ENCODE results near the gene HSD17B10. TPM values are rescaled to one million over a fixed set of nuclear protein-coding genes. Genes with fewer than 3 reads are reported as not detected.

HSD17B10 gene
- total RNA-seq, 2 donors from 2014 or later: 107 to 120 TPM

GRCh38 chrX:53442322-53442631, 8.1 kb upstream of the HSD17B10 start:
- no peaks in the 10 kb centered on the region for H3K36me3 Mint-ChIP-seq (ENCODE audit: low read depth)
- 83% methylated on average over 1 of the region's 1 CpG; no CpG with 5 or more reads in 1 of the 2 experiments for WGBS, 2 experiments (ENCODE audit: insufficient coverage in 1 of 2, insufficient read length in 1 of 2)
- TF ChIP-seq CTCF (conservative IDR thresholded peaks at IDR 0.05): no peak
- no peaks in the 10 kb centered on the region for H3K9me3 ChIP-seq (ENCODE audit: control insufficient read depth, low read length)
- H3K4me1 ChIP-seq (ENCODE audit: control insufficient read depth, insufficient read depth, low read length): no peaks in the 10 kb centered on the region
- peak overlapping the region; percentile 61 for H3K4me3 Mint-ChIP-seq
- H3K27ac ChIP-seq (ENCODE audit: low read depth, low read length): no peak overlapping the region
- no peaks in the 10 kb centered on the region for H3K36me3 ChIP-seq (ENCODE audit: control insufficient read depth, insufficient read depth, low read length)
- no peaks in the 10 kb centered on the region for H3K27me3 ChIP-seq (ENCODE audit: control insufficient read depth, insufficient read depth, low read length, poor library complexity, severe bottlenecking)
- DNase-seq: no peak
- peaks cover 25% of the 10 kb centered on the region for H3K27me3 Mint-ChIP-seq (ENCODE audit: insufficient read depth)
- H3K9ac ChIP-seq (ENCODE audit: extremely low read depth, low read length, poor library complexity, severe bottlenecking): no peak overlapping the region
- peaks cover 56% of the 10 kb centered on the region for H3K9me3 Mint-ChIP-seq
- H3K27ac Mint-ChIP-seq: no peak overlapping the region
- H3K4me1 Mint-ChIP-seq: peaks cover 3% of the 10 kb centered on the region
- H3K4me3 ChIP-seq (ENCODE audit: low read length): peak overlapping the region; percentile 62

GRCh38 chrX:53441531-53442321, 7.6 kb upstream of the HSD17B10 start:
- no peaks in the 10 kb centered on the region for H3K36me3 ChIP-seq (ENCODE audit: control insufficient read depth, insufficient read depth, low read length)
- TF ChIP-seq CTCF (conservative IDR thresholded peaks at IDR 0.05): no peak
- H3K4me1 ChIP-seq (ENCODE audit: control insufficient read depth, insufficient read depth, low read length): no peaks in the 10 kb centered on the region
- H3K27me3 ChIP-seq (ENCODE audit: control insufficient read depth, insufficient read depth, low read length, poor library complexity, severe bottlenecking): no peaks in the 10 kb centered on the region
- H3K9me3 Mint-ChIP-seq: peaks cover 51% of the 10 kb centered on the region
- peak; percentile 92 for DNase-seq
- H3K9ac ChIP-seq (ENCODE audit: extremely low read depth, low read length, poor library complexity, severe bottlenecking): no peak overlapping the region
- H3K9me3 ChIP-seq (ENCODE audit: control insufficient read depth, low read length): no peaks in the 10 kb centered on the region
- WGBS, 2 experiments (ENCODE audit: insufficient coverage in 1 of 2, insufficient read length in 1 of 2): 10 to 12% methylated on average over 2 to 41 of the region's 44 CpGs
- peaks cover 27% of the 10 kb centered on the region for H3K27me3 Mint-ChIP-seq (ENCODE audit: insufficient read depth)
- H3K36me3 Mint-ChIP-seq (ENCODE audit: low read depth): no peaks in the 10 kb centered on the region
- H3K4me3 ChIP-seq (ENCODE audit: low read length): peak overlapping the region; percentile 62
- peak overlapping the region; percentile 61 for H3K4me3 Mint-ChIP-seq
- peaks cover 3% of the 10 kb centered on the region for H3K4me1 Mint-ChIP-seq
- H3K27ac Mint-ChIP-seq: no peak overlapping the region
- no peak overlapping the region for H3K27ac ChIP-seq (ENCODE audit: low read depth, low read length)

- no peak overlapping the region for H3K27ac ChIP-seq (ENCODE audit: low read depth, low read length)
- H3K36me3 ChIP-seq (ENCODE audit: control insufficient read depth, insufficient read depth, low read length): no peaks in the 10 kb centered on the region
- H3K9me3 ChIP-seq (ENCODE audit: control insufficient read depth, low read length): no peaks in the 10 kb centered on the region
- Mint-ChIP-seq H3K4me1 (peaks cover 3% of the 10 kb centered on the region), H3K27ac (no peak overlapping the region), H3K27me3 (ENCODE audit: insufficient read depth) (peaks cover 27% of the 10 kb centered on the region), H3K4me3 (peak overlapping the region; percentile 61), H3K9me3 (peaks cover 52% of the 10 kb centered on the region), H3K36me3 (ENCODE audit: low read depth) (no peaks in the 10 kb centered on the region)
- WGBS, 2 experiments (ENCODE audit: insufficient coverage in 1 of 2, insufficient read length in 1 of 2): 35 to 36% methylated on average over 14 to 30 of the region's 39 CpGs
- no peak overlapping the region for H3K4me3 ChIP-seq (ENCODE audit: low read length)
- no peaks in the 10 kb centered on the region for H3K4me1 ChIP-seq (ENCODE audit: control insufficient read depth, insufficient read depth, low read length)
- DNase-seq: peak; percentile 64
- TF ChIP-seq CTCF (conservative IDR thresholded peaks at IDR 0.05): no peak
- no peaks in the 10 kb centered on the region for H3K27me3 ChIP-seq (ENCODE audit: control insufficient read depth, insufficient read depth, low read length, poor library complexity, severe bottlenecking)
- no peak overlapping the region for H3K9ac ChIP-seq (ENCODE audit: extremely low read depth, low read length, poor library complexity, severe bottlenecking)
These were observed 6.7 kb upstream of the HSD17B10 start for GRCh38 chrX:53440621-53441517.
